Retinal pigment epithelial cell (primary cell): ENCODE data around the gene ATXN8OS.

Experiments
- DNase-seq: peaks from one replicate; pipeline ENCODE4 v3.0.0-alpha.2; 2010; ENCODE audit warnings: low read depth
- H3K4me3 ChIP-seq: 2 replicates; pipeline ENCODE4 v1.5.1; 2011; ENCODE audit warnings: mild to moderate bottlenecking, low read length, control low read depth, moderate library complexity
- CTCF ChIP-seq: conservative IDR thresholded peaks from 2 replicates; pipeline ENCODE4 v1.5.1; 2011; ENCODE audit warnings: low read depth, low read length, control low read depth, inconsistent platforms

The ATXN8OS gene

GRCh38 chr13:70170689-70171088 lies 63.1 kb downstream of the ATXN8OS start:
- no peak for TF ChIP-seq CTCF
- no peak overlapping the region for H3K4me3 ChIP-seq
- no peak for DNase-seq

DNA sequence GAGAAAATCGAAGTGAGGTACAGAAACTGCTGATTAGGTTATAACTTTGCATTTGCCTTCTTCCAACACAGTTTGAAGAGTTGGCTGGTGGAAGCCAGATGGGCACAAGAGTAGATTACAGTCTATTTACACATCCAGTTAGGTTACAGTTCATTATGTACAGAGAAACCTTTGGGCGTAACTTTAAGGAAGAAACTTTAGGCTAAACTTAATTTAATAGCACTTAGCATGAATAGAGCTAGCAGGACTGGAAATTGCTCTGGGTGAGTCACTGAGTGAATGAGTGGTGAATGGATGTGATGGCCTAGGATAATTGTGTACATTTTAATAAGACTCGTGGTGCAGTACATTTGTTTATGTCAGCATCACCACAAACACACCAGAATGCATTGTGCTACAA lies 63.5 kb downstream of the ATXN8OS start:
- H3K4me3 ChIP-seq = no peak overlapping the region
- TF ChIP-seq CTCF = no peak
- no peak for DNase-seq

- no peak for DNase-seq
- no peak for TF ChIP-seq CTCF
- no peak overlapping the region for H3K4me3 ChIP-seq
Measured at GRCh38 chr13:70172946-70173597, 65.4 kb downstream of the ATXN8OS start.

- no peak for TF ChIP-seq CTCF
- DNase-seq = no peak
- no peak overlapping the region for H3K4me3 ChIP-seq
Measured at GRCh38 chr13:70173598-70173959, 66.0 kb downstream of the ATXN8OS start.

DNA sequence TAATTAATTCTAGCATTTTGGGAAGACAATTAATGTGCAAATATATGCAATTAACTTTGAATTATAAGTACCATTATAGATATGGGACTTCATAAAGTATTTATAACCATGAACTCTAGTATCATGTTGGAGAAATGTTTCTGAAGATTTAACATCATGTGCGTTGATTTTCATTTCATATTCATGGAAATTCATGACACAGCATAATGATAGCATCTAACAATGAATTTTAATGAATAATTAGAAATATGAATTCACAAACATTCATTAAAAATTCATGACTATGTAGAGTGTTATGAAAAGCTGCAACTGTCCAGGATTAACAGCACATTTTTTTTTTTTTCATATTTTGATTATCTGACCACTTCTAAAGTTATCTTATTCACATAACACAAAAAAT lies 70.7 kb downstream of the ATXN8OS start:
- DNase-seq = no peak
- no peak for TF ChIP-seq CTCF
- no peak overlapping the region for H3K4me3 ChIP-seq
